GM12878 (cell line): Measurements from ENCODE around the gene FOXO3. TPM values are rescaled to one million over a fixed set of nuclear protein-coding genes. Genes with fewer than 3 reads are reported as not detected.

Experiments used
- ATF2 ChIP-seq: IDR thresholded peaks from 2 replicates; pipeline ENCODE4 v1.6.1; 2012; ENCODE audit warnings: low read length, inconsistent platforms
- BACH1 ChIP-seq: fragments of 450-650 bp; IDR thresholded peaks from 2 replicates; pipeline ENCODE4 v1.6.1; 2017; ENCODE audit warnings: mild to moderate bottlenecking, borderline replicate concordance
- BMI1 ChIP-seq: fragments of 450-650 bp; IDR thresholded peaks from 2 replicates; pipeline ENCODE4 v1.6.1; 2016; ENCODE audit warnings: mild to moderate bottlenecking, moderate library complexity, borderline replicate concordance
- CBX5 ChIP-seq: sonication (generic); IDR thresholded peaks from 2 replicates; pipeline ENCODE4 v1.6.1; 2016; ENCODE audit warnings: low read depth, moderate library complexity, mild to moderate bottlenecking, inconsistent platforms
- CHD2 ChIP-seq: IDR thresholded peaks from 2 replicates; pipeline ENCODE4 v1.6.1; 2011; ENCODE audit warnings: low read depth, low read length, improper control_type of control experiment, borderline replicate concordance
- CREM ChIP-seq: IDR thresholded peaks from 2 replicates; pipeline ENCODE4 v1.6.1; 2014; ENCODE audit warnings: antibody characterized with exemption, low read depth
- DPF2 ChIP-seq: fragments of 450-650 bp; IDR thresholded peaks from 2 replicates; pipeline ENCODE4 v1.6.1; 2017; ENCODE audit warnings: mild to moderate bottlenecking
- EZH2 ChIP-seq: IDR thresholded peaks from 2 replicates; pipeline ENCODE4 v1.6.1; 2012; ENCODE audit warnings: low read depth, mild to moderate bottlenecking, control low read depth, inconsistent platforms, low read length, borderline replicate concordance; ENCODE audit not compliant: control insufficient read depth
- GATAD2B ChIP-seq: fragments of 450-650 bp; conservative IDR thresholded peaks from 2 replicates; pipeline ENCODE4 v1.6.1; 2017; ENCODE audit warnings: low read depth, mild to moderate bottlenecking, moderate library complexity
- JUND ChIP-seq: IDR thresholded peaks from 2 replicates; pipeline ENCODE4 v1.6.1; 2012; ENCODE audit warnings: low read depth, mild to moderate bottlenecking, low read length, improper control_type of control experiment, moderate library complexity
- NFYA ChIP-seq: IDR thresholded peaks from 2 replicates; pipeline ENCODE4 v1.6.1; 2011; ENCODE audit warnings: low read depth, mild to moderate bottlenecking, low read length, improper control_type of control experiment, borderline replicate concordance
- PAX5 ChIP-seq: IDR thresholded peaks from 2 replicates; pipeline ENCODE4 v1.6.1; 2011; ENCODE audit warnings: low read depth, low read length, borderline replicate concordance
- PRDM15 ChIP-seq: fragments of 450-650 bp; formaldehyde crosslinking; IDR thresholded peaks from 2 replicates; pipeline ENCODE4 v1.4.0; 2020; ENCODE audit warnings: mild to moderate bottlenecking, moderate library complexity
- RFX5 ChIP-seq: IDR thresholded peaks from 2 replicates; pipeline ENCODE4 v1.6.1; 2011; ENCODE audit warnings: low read depth, low read length, improper control_type of control experiment
- SKIL ChIP-seq: fragments of 450-650 bp; IDR thresholded peaks from 2 replicates; pipeline ENCODE4 v1.6.1; 2017; ENCODE audit warnings: mild to moderate bottlenecking, low read depth, inconsistent platforms; ENCODE audit not compliant: poor library complexity, severe bottlenecking
- ZNF592 ChIP-seq: fragments of 450-650 bp; IDR thresholded peaks from 2 replicates; pipeline ENCODE4 v1.6.1; 2017; ENCODE audit warnings: mild to moderate bottlenecking, moderate library complexity
- polyA plus RNA-seq, 11 experiments: library from polyadenylated mRNA; depleted of rRNA in 4 of 11; unstranded in 6 of 11; stranded (reverse) in 5 of 11; fragments of >200 nt; fragmentation: Nextera tagmentation in 4 of 11; fragmentation: Illumina TruSeq in 1 of 11; extraction: Ambion mirVana in 4 of 11; extraction: Trizol in 1 of 11; gene quantifications; 1 replicate in 1 of 11; 2 replicates in 10 of 11; pipeline versions ENCODE4 v1.2.1 to v1.2.3, GENCODE V29; 2011 to 2016; ENCODE audit warnings: inconsistent platforms in 2 of 11, missing spikeins in 2 of 11, low read depth in 1 of 11
- total RNA-seq, 4 experiments: library from RNA; depleted of rRNA in 3 of 4; stranded (reverse); fragments of >200 nt in 3 of 4; fragmentation: Illumina TruSeq in 1 of 4; extraction: Trizol in 1 of 4; gene quantifications; 2 replicates each; pipeline versions ENCODE4 v1.2.1 to v1.2.3, GENCODE V29; 2013 to 2021

The FOXO3 gene
- total and polyA plus RNA-seq, 10 of the 15 experiments (the other 5 are each of a cell fraction or from before 2014, with no cell fraction given) = 0.82 to 4.5 (median 1.7) TPM

- TF ChIP-seq EZH2 = peak; percentile 68; the same call in 1 of the 2 replicates
- peak; percentile 98 for TF ChIP-seq ATF2
- TF ChIP-seq RFX5 = peak; percentile 56
- TF ChIP-seq SKIL = peak; percentile 54
- no peak for TF ChIP-seq ZNF592
- peak; percentile 83; the same call in 1 of the 2 replicates for TF ChIP-seq PRDM15 (CRISPR knock-in tag)
- TF ChIP-seq JUND = peak; percentile 87
- 0 out of 2 replicates have a peak, but pooled peaks have one; percentile 53 for TF ChIP-seq CBX5
- peak; percentile 88 for TF ChIP-seq DPF2
- no peak for TF ChIP-seq GATAD2B
- peak; percentile 62; the same call in 1 of the 2 replicates for TF ChIP-seq BACH1
- no peak for TF ChIP-seq NFYA
- TF ChIP-seq PAX5 = peak; percentile 81
- peak; percentile 97 for TF ChIP-seq CREM
- TF ChIP-seq CHD2 = peak; percentile 76
- peak; percentile 90 for TF ChIP-seq BMI1
Measured at GRCh38 chr6:108558372-108559096, 2.2 kb upstream of the FOXO3 start (continued).
